NCI-H1417 treated with DMSO at 0.1 percent for 48 hours (cell line): ENCODE results near the gene TTLL10.

Experiments used
- DNase-seq: peaks from one replicate; lab custom pipeline; 2025; lab: John Stamatoyannopoulos, UW

TTLL10 gene

DNA sequence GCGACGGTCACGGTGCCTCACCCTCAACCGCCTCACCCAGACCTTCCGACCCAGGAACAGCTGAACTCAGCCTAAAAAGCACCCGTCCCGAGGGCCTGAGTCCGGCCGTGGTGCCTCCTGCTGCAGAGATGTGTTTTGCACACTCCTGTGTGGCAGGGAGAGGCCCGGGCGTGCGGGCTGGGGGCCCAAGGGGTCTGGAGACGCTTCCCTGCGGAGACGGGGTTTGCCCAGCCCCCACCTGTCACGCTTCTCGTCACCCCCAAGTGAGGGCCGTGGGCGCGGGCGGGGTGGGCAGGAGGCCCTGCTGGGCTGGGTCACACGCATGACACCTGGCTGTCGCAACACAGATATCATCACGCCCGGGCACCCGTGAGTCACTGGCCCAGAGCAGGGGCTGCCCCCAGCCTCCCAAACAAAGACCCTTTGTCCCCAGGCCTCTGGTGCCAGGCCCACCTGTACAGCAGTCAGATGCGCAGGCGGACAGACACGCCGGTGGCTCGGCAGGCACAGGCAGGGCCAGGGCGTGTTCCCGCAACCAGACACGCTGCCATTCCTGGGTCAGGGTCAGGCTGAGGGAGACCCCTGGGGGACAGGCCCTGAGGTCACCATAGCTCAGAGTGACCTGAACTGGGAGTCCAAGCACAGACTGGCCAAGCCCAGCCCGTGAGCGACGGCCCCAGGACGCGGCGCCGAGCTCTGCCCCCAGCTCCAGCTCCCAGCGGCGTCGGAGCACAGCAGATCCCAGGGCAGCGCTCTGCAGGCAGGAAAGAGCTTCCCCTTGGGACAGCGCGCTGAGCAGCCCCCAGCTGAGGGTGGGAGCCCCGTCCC lies 64.4 kb downstream of the TTLL10 start:
- no peak for DNase-seq

DNA sequence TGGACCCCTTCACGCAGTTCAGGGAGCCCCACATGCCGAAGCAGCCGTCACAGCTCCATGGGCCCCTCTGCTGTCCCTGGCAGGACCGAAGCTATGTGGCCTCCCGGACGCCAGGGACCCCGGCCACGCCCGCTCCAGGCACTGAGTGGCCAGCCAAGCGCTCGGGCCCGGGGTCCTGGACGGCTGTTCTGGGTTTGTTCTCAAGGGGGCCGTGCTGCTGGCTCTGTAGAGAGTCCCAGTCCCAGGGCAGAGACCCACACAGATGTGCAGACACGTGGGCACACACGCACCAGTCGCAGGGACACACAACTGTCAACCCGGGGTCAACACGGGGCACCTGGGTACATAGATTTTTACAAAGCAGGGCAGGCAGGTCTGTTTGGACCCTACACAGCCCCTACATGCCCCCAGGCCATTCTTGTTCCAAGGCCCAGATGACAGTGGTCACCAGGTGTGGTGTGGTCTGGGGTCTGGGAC lies 65.1 kb downstream of the TTLL10 start:
- DNase-seq, result no peak

DNA sequence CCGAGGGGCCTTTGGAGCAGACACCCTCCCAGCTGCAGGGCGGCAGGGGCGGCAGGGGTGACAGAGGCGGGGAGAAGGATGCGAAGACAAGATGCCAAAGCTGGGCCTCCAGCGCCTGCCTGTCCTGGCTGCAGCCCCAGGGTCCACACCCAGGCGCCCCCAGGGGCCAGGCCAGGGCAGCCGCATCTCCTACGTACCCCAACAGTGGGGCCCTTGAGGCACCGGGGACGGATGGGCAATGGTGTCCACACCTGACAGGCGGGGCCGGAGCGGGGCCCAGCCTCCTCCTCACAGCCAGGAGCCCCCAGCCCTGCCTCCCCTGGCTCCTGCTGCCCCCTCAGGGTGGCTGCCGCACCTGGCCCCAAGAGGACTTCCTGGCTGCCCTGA lies 65.5 kb downstream of the TTLL10 start:
- no peak for DNase-seq

DNA sequence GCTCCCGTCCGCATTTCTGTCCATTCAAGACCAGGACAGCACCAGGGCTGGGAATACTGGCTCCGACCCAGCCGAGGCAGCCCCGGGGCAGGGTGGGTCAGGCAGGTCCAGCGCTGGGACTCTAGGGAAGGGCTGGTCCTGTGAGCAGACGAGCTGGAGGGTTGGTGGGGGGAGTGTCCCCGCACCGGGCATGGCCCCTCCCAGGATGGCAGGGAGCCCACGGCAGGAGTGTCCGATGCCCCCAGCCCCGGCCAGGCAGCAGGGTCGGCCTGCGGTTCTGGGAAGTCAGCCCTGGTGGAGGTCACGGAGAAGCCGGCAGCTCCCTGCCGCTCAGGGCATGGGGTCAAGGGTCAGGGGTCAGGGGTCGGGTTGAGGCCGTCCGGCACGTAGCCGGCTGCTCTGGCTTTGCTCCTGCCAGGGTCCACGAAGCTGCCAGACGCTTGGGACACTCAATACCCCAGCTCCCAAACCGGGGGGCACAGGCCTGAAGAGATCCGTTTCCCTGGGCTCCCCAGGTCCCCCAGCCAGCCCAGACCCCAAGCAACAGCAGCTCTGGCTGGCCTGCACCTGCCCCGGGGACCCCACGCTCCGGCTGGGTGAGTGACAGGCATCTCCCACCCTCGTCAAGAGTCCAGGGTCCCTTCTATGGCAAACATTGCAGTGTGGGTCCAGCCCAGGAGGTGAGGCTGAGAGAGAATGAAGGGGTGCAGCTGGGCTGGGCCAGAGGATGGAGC lies 66.1 kb downstream of the TTLL10 start:
- DNase-seq, result no peak

DNA sequence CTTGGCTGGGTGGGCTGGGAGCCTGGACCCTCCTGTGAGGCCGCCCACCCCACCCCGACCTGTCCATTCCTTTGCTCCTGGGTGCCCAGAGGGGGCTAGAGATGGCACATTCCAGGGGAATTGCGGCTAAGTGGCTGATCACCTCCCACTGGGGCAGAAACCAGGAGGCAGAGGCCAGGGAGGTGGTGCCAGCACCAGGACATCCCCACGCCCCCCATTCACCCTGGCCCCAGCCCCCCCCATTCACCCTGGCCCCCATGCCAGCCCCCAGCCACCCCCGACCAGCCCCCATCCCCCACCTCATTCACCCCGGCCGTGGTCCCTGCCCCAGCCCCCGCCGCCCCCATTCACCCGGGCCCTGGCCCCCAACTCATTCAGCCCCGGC lies 66.7 kb downstream of the TTLL10 start:
- no peak for DNase-seq

DNA sequence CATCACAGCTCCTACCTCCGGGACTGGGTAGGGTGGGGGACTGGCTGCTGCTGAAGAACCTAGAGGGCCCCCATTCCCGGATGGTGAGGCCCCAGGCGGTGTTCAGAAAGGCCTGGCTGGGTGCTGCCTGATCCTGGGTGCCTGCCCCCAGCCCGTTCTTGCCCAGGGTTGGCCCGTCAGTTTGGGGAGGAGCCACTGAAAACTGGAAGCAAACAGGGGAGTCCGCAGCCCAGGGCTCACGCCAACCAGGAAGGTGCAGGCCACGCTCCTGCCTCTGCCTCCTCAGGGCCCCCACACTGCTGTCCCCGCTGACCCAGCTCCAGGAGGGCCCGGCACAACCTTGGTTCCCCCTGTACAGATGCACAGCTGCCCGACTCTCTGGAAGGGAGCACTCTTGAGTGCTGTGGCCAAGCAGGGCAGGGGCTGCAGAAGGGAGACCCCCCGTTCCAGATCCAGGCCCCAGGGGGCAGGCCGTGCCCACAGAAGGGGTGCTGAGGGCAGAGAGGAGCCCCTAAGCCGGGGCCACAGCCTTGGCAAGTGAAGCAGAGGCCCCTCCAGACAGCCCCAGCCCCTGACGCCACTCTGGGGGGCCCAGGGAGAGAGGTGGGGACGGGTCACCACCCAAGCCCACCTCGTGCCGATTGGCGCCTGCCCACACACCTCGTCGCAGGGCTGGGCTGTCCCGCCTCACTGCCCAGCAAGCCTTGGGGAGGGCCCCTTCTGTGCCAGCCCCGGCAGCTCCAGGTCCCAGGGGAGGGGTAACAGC lies 67.3 kb downstream of the TTLL10 start:
- no peak for DNase-seq

DNA sequence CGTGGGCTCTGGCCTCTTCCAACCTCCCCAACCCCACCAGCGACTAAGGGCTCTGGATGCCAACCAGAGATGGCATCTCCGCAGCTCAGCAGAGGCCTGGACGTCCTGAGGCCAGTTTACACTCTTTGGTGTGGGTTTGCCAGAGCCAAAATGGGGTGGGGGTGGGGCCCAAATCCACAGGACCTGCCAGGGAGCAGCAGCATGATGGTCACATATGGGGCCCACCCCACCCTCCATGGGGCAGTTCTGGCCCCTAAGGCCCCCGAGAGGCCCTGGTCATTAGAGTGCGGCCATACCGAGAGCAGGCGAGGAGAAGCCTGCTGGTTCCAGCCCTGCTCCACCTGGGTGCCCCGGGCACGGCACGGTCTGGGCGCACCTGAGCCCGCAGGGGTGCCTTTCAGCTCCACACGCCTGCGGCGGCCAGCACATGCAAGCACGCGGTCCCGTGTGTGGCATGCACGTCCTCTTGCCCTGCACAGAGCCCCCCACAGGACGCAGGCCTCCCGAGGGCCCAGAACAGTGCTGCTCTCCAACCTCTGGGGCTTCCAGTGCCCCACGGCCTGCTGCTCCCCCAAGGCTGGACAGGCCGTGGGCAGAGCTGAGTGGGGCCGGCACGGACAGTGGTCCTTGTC lies 68.0 kb downstream of the TTLL10 start:
- no peak for DNase-seq

DNA sequence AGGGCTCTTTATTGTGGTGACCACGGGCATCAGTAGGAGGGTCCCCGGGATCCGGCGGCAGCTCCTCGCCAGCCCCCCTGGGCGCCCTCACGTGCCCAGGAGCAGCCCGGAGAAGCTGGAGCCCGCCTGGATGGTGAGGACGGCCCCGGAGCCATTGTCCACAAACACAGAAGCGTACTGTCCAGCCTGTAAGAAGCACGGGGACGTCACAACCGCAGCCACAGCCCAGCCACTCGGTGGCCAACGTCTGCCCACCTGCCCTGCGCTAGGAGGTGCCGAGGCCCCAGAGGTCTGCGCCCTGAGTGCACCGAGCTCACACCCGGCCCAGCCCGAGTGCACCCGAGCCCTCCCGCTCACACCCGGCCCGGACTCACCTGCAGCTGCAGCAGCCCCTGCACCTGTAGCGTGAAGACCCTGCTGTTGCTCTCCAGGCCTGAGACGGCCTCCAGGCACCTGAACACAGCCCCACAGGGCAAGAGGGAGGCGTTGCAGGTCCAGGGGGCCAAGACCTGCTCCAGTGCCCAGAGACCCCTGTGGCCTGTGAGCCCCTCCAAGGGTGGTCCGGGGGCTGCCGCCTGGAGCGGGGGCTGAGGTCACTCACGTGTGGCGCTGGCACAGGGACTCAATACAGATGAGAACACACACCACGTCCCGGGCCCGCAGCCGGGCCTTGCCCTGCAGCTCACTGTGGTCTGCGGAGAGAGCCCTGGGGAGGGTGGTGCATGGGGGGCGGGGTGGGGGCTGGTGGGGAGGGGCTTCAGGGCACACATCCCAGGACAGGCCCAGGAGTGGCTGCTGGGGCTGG lies 69.0 kb downstream of the TTLL10 start:
- no peak for DNase-seq

DNA sequence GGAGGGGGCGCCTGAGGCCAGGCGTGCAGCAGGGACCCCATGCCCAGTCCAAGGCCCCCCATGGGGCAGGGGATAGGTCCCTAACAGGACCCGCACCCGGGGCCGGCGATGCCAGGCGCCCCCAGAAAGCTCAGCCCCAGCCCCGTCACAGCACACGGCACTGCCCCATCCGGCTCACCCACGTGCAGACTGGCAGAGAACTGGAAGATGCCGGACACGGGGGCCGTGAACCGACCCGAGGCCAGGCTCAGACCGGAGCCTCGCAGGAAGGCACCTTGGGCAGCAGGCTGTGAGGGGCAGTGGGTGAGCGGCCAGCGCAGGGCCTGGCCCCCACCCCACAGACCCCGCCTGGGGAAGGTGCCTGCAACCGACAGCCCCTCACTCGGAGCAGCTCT lies 69.6 kb downstream of the TTLL10 start:
- no peak for DNase-seq

DNA sequence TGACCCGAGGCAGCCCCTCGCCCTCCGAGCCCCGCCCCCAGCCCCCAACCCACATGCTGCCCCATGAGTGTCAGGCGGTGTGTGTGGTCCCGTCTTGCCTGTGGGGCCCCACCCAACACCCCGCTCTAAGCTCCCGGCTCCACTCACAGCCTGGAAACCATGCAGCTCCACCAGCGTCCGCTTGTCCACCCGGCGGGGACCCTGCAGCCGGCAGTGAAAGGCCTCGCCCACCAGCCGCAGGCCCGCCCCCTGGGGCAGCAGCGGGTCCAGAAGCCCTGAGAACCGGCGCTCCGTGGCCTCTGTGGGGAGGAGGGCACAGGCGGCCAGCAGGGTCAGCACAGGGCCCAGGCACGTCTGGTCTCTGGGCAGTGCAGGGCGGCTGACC lies 70.1 kb downstream of the TTLL10 start:
- DNase-seq, result no peak

DNA sequence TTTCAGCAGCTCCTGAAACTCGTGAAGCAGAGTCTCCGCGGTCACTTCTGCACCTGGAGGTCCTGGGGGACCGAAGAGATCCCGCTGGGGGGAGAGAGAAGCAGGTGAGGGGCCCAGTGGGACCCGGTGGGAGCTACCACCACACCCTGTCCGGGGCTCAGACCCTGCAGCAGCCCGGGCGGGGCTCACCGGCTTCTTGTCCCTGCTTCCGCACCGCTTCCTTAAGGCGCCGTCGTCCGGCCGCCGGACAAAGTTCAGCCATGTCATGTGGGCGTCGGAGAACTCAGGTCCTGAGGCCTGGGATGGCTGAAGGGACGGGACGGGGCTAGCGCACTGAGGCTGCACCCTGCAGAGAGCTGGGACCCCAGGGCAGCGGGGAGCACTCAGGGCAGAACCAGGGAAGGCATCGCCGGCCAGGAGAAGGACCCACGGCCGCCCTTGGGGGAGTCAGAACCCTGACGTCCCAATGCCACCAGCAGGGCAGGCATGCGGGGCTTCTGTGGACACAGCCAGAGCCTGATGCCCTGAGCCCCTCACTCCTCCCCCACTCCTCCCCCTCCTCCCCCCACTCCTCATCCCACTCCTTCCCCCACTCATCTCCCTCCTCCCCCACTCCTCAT lies 70.6 kb downstream of the TTLL10 start:
- no peak for DNase-seq

DNA sequence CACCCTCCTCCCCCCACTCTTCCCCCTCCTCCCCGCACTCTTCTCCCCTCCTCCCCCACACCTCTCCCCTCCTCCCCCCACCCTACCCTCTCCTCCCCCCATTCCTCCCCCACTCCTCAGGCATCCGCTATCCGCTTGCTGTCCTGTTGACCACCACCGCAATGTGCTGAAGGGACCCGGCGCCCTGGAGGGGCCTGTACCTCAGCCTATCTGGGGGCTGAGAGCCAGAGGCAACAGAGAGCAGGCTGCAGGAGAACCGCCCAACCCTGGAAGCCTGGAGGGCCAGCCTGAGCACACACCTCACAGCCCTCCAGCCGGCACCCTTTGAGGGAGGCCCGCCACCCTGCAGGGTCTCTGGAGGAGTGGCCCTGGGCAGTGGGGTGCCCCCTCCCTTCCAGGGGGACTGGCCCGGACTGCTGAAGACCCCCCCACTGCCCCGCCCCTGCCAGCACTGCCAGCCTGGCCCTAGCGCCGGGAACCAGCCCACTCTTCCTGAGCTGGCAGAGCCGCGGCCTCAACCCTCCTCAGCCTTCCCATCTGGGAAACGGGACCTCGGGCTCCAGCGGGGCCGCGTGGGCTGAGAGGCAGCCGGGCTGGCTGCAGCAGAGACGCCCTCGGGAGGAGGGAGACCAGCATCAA lies 71.6 kb downstream of the TTLL10 start:
- no peak for DNase-seq

DNA sequence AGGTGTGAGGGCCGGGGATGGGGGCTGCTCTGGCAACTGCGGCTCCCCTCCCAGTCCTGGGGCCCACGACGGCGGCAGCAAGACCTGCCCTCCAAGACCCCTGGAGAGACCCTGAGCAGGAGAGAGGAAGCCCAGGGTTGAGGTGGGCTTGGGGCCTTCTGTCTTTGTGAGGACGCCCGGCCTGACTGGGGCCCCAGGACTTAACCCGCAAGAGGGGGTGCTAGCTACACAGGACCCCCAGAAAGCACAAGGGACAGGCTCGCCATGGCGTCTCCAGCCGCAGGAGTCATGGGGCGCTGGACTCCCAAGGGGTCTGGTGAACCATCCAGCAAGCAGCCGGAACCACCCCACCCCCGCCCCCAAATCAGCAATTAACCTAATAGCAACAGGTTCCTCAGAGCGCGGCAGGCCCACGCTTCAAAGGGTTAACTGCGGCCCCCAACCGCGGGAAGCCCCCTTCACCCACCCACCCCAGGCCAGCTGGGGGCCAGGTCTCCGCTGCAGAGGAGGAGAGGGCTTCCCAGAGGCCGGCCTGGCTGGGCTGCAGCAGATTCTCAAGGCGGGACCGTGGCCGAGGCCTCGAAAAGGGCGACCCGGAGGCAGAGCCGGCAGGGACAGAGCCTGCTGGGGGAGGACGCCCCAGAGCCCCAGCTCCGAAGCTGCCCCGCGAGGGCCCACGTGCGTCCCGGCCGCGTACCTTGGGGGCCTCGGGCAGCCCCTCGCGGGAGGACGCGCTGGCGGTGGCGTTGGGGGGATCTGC lies 72.3 kb downstream of the TTLL10 start:
- no peak for DNase-seq

DNA sequence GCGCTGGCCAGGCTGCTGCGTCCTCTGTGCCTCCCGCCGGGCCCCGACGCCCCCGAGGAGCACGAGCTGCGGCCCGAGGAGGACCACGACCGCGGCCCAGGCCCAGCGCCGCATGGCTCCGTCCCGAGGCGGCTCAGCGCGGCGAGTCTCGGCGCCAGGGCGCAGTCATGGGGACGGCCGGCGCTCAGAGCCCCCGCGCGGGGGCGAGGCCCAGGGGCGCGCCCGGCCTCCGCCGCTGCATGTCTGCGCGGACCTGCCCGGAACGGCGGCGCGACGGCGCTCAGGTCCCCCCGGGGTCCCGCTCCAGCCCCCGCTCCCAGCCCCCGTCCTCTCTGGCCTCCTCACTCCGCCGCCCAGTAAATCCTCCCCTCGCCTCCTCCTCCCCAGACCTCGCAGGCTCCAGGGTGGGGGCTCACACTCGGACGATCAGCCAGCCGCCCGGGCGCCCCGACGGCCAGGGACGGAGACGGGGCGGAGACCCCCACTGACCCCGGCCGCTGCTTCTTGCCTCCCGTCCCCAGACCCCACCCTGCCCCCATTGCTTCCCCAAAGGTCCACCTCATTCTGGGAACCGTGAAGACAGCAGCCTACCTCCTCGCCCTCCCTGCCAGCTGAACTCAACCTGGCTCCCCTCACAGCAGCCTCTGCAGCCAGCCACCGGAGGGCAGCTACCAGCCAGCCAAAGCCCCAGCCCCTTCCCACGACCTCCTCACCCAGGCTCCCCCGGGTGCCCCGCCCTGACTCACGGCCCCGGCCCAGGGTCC lies 73.1 kb downstream of the TTLL10 start, which contains the start of gene C1QTNF12:
Gene C1QTNF12, minus strand, starts transcription at position 146 of the 764 bp plus-strand sequence. Its CDS starts 32 bp downstream, at position 114.
- no peak for DNase-seq

DNA sequence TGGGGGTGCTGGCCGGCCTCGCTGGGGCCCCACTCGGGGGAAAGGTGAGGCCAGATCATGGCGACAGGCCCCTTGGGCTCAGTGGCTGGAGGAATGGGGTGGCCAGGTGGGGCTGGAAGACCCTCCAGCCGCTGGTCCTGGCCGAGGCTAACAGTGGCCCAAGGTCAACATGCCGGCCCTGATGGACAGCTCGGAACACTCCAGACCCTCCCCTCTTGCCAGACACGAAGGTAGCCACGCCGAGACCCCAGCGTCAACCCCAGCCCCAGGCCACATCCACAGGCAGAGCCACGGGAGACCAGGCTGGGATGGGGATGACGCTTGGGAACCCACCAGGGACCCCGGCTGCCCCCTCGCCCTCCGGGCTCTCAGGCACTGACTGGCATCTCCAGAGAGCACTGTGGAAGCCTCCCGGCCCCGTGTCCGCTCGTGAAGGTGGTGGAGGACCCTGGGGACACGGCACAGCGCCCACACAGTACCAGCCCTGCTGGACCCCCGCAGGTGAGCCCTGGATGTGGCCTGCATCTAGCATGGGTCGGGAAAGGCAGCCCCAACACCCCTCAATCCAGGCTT lies 73.7 kb downstream of the TTLL10 start:
- DNase-seq, result no peak
